ENCODE measurements around the gene OSR1.
"Not testable (repeated sequence)": the region's sequence is repeated elsewhere in the genome, so short reads cannot be mapped to it uniquely, and the experiment has no call there.

The OSR1 gene

GRCh38 chr2:19358242-19359020, at the start of gene OSR1:
TSS of gene OSR1 (minus strand) at chr2:19358623. CDS start at chr2:19353805, 4,818 bp downstream.
- no peaks in the 10 kb centered on the region for H3K9me3 Mint-ChIP-seq
- H3K4me1 Mint-ChIP-seq = peaks cover 19% of the 10 kb centered on the region
- H3K4me3 Mint-ChIP-seq = peak within 1 kb of the TSS; percentile 74
- peaks cover 40% of the 10 kb centered on the region for H3K27me3 Mint-ChIP-seq
- DNase-seq (ENCODE audit: low spot score in 2 of 2) (peak in 1 of 2 donors; percentile 44), ATAC-seq (ENCODE audit: low read depth) (peak; percentile 19)
- no peaks in the 10 kb centered on the region for H3K36me3 Mint-ChIP-seq
- peak within 1 kb of the TSS; percentile 3 for H3K27ac Mint-ChIP-seq

GRCh38 chr2:19403785-19404184, 45.4 kb upstream of the OSR1 start:
- H3K27ac Mint-ChIP-seq = no peak overlapping the region
- no peaks in the 10 kb centered on the region for H3K4me1 Mint-ChIP-seq
- H3K4me3 Mint-ChIP-seq = no peak overlapping the region
- peaks cover 4% of the 10 kb centered on the region for H3K9me3 Mint-ChIP-seq
- no peak for ATAC-seq (ENCODE audit: low read depth)
- peaks cover 4% of the 10 kb centered on the region for H3K27me3 Mint-ChIP-seq
- no peaks in the 10 kb centered on the region for H3K36me3 Mint-ChIP-seq
- DNase-seq (ENCODE audit: low spot score in 2 of 2) = no peak

GRCh38 chr2:19392191-19392590, 33.8 kb upstream of the OSR1 start:
- Mint-ChIP-seq H3K36me3 (no peaks in the 10 kb centered on the region), H3K27ac (no peak overlapping the region), H3K9me3 (peaks cover 3% of the 10 kb centered on the region), H3K4me3 (no peak overlapping the region), H3K4me1 (no peaks in the 10 kb centered on the region), H3K27me3 (peaks cover 10% of the 10 kb centered on the region)
- ATAC-seq (ENCODE audit: low read depth) (no peak), DNase-seq (ENCODE audit: low spot score in 2 of 2) (no peak)

GRCh38 chr2:19389469-19389868, 31.0 kb upstream of the OSR1 start:
- H3K4me3 Mint-ChIP-seq; H3K27me3 Mint-ChIP-seq; DNase-seq (ENCODE audit: low spot score in 2 of 2); H3K9me3 Mint-ChIP-seq; H3K4me1 Mint-ChIP-seq; ATAC-seq (ENCODE audit: low read depth); H3K36me3 Mint-ChIP-seq; H3K27ac Mint-ChIP-seq: not testable (repeated sequence)

- H3K36me3 Mint-ChIP-seq = no peaks in the 10 kb centered on the region
- H3K27ac Mint-ChIP-seq = no peak overlapping the region
- H3K4me3 Mint-ChIP-seq = no peak overlapping the region
- H3K4me1 Mint-ChIP-seq = no peaks in the 10 kb centered on the region
- peaks cover 2% of the 10 kb centered on the region for H3K9me3 Mint-ChIP-seq
- DNase-seq (ENCODE audit: low spot score in 2 of 2) (no peak), ATAC-seq (ENCODE audit: low read depth) (no peak)
- peaks cover 8% of the 10 kb centered on the region for H3K27me3 Mint-ChIP-seq
Measured at GRCh38 chr2:19380532-19380931, 22.1 kb upstream of the OSR1 start.

GRCh38 chr2:19378939-19379338, 20.5 kb upstream of the OSR1 start:
- Mint-ChIP-seq H3K27ac (no peak overlapping the region), H3K27me3 (peaks cover 11% of the 10 kb centered on the region), H3K4me1 (no peaks in the 10 kb centered on the region), H3K9me3 (no peaks in the 10 kb centered on the region), H3K36me3 (no peaks in the 10 kb centered on the region), H3K4me3 (no peak overlapping the region)
- no peak for DNase-seq (ENCODE audit: low spot score in 2 of 2)
- no peak for ATAC-seq (ENCODE audit: low read depth)

GRCh38 chr2:19377717-19378116, 19.3 kb upstream of the OSR1 start:
- ATAC-seq (ENCODE audit: low read depth) = no peak

GRCh38 chr2:19373352-19373751, 14.9 kb upstream of the OSR1 start:
- H3K27me3 Mint-ChIP-seq = peaks cover 21% of the 10 kb centered on the region
- H3K27ac Mint-ChIP-seq = no peak overlapping the region
- ATAC-seq (ENCODE audit: low read depth) (no peak), DNase-seq (ENCODE audit: low spot score in 2 of 2) (no peak)
- H3K4me1 Mint-ChIP-seq = no peaks in the 10 kb centered on the region
- peaks cover 1% of the 10 kb centered on the region for H3K9me3 Mint-ChIP-seq
- no peaks in the 10 kb centered on the region for H3K36me3 Mint-ChIP-seq
- H3K4me3 Mint-ChIP-seq = no peak overlapping the region

More at GRCh38 chr2:19377717-19378116, 19.3 kb upstream of the OSR1 start:
- DNase-seq (ENCODE audit: low spot score in 2 of 2) = no peak
- Mint-ChIP-seq H3K4me3 (no peak overlapping the region), H3K36me3 (no peaks in the 10 kb centered on the region), H3K27ac (no peak overlapping the region), H3K4me1 (no peaks in the 10 kb centered on the region), H3K27me3 (peaks cover 15% of the 10 kb centered on the region), H3K9me3 (peaks cover 1% of the 10 kb centered on the region)

- H3K27me3 Mint-ChIP-seq = peaks cover 17% of the 10 kb centered on the region
Measured at GRCh38 chr2:19371996-19372582, 13.7 kb upstream of the OSR1 start.

GRCh38 chr2:19369341-19369955, 11.0 kb upstream of the OSR1 start:
- Mint-ChIP-seq H3K27ac (no peak overlapping the region), H3K9me3 (peaks cover 1% of the 10 kb centered on the region), H3K4me3 (no peak overlapping the region), H3K27me3 (peaks cover 14% of the 10 kb centered on the region), H3K4me1 (no peaks in the 10 kb centered on the region), H3K36me3 (no peaks in the 10 kb centered on the region)
- DNase-seq (ENCODE audit: low spot score in 2 of 2) (no peak), ATAC-seq (ENCODE audit: low read depth) (no peak)

More at GRCh38 chr2:19371996-19372582, 13.7 kb upstream of the OSR1 start:
- Mint-ChIP-seq H3K4me1 (no peaks in the 10 kb centered on the region), H3K9me3 (peaks cover 1% of the 10 kb centered on the region), H3K36me3 (no peaks in the 10 kb centered on the region), H3K27ac (no peak overlapping the region), H3K4me3 (no peak overlapping the region)
- ATAC-seq (ENCODE audit: low read depth) (no peak), DNase-seq (ENCODE audit: low spot score in 2 of 2) (no peak)

- Mint-ChIP-seq H3K4me3 (no peak overlapping the region), H3K27ac (no peak overlapping the region), H3K9me3 (peaks cover 1% of the 10 kb centered on the region), H3K36me3 (no peaks in the 10 kb centered on the region), H3K27me3 (peaks cover 11% of the 10 kb centered on the region), H3K4me1 (no peaks in the 10 kb centered on the region)
- ATAC-seq (ENCODE audit: low read depth) (no peak), DNase-seq (ENCODE audit: low spot score in 2 of 2) (no peak)
Measured at GRCh38 chr2:19368760-19369159, 10.3 kb upstream of the OSR1 start.

GRCh38 chr2:19367326-19367725, 8.9 kb upstream of the OSR1 start:
- no peaks in the 10 kb centered on the region for H3K36me3 Mint-ChIP-seq
- peaks cover 9% of the 10 kb centered on the region for H3K27me3 Mint-ChIP-seq
- no peak for DNase-seq (ENCODE audit: low spot score in 2 of 2)
- H3K9me3 Mint-ChIP-seq = no peaks in the 10 kb centered on the region
- H3K27ac Mint-ChIP-seq = no peak overlapping the region
- H3K4me1 Mint-ChIP-seq = peaks cover 6% of the 10 kb centered on the region
- ATAC-seq (ENCODE audit: low read depth) = no peak
- H3K4me3 Mint-ChIP-seq = no peak overlapping the region

- ATAC-seq (ENCODE audit: low read depth) = no peak
- no peak for DNase-seq (ENCODE audit: low spot score in 2 of 2)
- no peaks in the 10 kb centered on the region for H3K9me3 Mint-ChIP-seq
- peaks cover 11% of the 10 kb centered on the region for H3K27me3 Mint-ChIP-seq
- peaks cover 17% of the 10 kb centered on the region for H3K4me1 Mint-ChIP-seq
- H3K36me3 Mint-ChIP-seq = no peaks in the 10 kb centered on the region
- H3K4me3 Mint-ChIP-seq = no peak overlapping the region
- H3K27ac Mint-ChIP-seq = no peak overlapping the region
Measured at GRCh38 chr2:19365126-19365525, 6.7 kb upstream of the OSR1 start.

GRCh38 chr2:19364014-19364413, 5.6 kb upstream of the OSR1 start:
- Mint-ChIP-seq H3K9me3 (no peaks in the 10 kb centered on the region), H3K27ac (no peak overlapping the region)

More at GRCh38 chr2:19364014-19364413, 5.6 kb upstream of the OSR1 start:
- DNase-seq (ENCODE audit: low spot score in 2 of 2) (no peak), ATAC-seq (ENCODE audit: low read depth) (no peak)
- Mint-ChIP-seq H3K4me3 (peak overlapping the region; percentile 96), H3K27me3 (peaks cover 16% of the 10 kb centered on the region), H3K4me1 (peaks cover 17% of the 10 kb centered on the region), H3K36me3 (no peaks in the 10 kb centered on the region)
